Activated CD4-positive, alpha-beta T cell treated with anti-CD3 and anti-CD28 coated beads, Interleukin-2, amount 50 U/mL, for 24 hours (primary cell): ENCODE results near the gene PLCG1.

Experiments used
- DNase-seq, 2 donors: peaks; one replicate each; pipeline ENCODE4 v3.0.0-alpha.2; 2020; ENCODE audit warnings: low read depth in 1 of 2, low spot score in 1 of 2

Gene PLCG1

DNA sequence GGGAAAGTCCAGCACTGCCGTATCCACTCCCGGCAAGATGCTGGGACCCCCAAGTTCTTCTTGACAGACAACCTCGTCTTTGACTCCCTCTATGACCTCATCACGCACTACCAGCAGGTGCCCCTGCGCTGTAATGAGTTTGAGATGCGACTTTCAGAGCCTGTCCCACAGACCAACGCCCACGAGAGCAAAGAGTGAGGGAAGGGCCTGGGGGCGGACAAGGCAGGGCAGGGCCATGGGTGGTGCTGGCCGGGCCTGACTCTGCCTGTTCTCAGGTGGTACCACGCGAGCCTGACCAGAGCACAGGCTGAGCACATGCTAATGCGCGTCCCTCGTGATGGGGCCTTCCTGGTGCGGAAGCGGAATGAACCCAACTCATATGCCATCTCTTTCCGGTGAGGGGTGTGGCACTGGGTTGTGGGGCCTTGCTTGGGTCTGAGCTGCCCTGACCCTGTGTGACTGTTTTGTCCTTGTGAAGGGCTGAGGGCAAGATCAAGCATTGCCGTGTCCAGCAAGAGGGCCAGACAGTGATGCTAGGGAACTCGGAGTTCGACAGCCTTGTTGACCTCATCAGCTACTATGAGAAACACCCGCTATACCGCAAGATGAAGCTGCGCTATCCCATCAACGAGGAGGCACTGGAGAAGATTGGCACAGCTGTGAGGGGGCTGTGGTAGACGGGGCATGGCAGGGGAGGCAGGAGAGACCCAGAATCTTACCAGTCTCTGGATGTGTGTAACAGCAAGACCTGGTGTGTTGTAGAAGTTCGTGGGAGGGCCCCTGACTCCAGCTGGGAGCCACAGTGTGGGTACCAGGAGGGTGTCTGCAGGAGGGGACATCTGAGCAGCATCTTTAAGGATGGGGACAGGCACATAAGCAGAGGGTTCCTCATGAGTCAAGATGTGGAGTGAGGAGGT, 29.1 kb downstream of the PLCG1 start:
- no peak for DNase-seq

DNA sequence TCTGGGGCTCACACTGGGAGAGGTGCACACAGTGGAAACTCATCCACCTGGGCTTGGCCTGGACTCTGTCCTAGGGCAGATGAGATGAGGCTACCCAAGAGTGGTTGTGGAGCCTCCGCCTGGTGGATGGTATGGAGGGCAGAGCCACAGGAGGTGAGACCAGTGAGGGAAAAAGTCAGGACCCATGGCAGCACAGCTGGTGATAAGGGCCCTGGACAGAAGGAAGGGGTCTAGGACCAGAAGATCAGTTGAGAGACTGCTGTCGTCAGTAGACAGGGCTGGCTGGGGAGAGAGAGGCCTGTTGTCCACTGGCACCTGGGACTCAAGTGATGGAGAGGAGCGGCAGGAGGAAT, 29.8 kb downstream of the PLCG1 start:
- DNase-seq, result no peak

DNA sequence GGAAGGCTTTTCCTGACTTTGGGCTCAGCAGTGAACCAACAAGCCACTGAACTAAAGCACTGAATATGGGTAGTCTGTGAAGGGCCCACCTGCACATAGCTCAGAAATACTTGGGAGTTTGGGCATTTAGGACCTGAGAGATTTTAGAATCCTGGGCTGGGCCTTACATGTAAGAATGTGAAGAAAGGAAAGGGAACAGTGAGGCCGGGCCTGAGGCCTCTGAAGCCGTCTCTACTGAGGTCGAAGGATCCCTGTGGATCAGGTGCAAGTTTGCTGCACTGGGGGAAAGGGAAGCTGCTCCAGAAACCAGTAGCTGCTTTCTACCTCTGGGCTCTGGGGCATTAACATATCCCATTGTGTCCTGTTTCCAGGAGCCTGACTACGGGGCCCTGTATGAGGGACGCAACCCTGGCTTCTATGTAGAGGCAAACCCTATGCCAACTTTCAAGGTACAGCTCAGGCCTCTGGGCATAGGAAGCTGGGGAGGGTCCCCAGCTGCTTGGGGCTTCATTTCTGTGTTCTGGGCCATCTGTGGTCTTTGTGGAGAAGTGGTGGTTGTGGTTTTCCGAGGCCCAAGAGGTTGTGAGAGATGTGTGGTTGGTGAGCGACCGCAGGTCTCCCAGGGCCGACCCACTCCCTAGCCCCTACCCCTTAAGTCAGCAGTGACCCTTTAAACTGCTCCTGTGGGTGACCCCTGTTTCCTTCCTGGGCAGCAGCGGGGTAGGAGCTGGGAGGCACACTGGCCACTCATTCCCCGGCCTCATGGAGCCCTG, 30.3 kb downstream of the PLCG1 start:
- DNase-seq, result no peak

DNA sequence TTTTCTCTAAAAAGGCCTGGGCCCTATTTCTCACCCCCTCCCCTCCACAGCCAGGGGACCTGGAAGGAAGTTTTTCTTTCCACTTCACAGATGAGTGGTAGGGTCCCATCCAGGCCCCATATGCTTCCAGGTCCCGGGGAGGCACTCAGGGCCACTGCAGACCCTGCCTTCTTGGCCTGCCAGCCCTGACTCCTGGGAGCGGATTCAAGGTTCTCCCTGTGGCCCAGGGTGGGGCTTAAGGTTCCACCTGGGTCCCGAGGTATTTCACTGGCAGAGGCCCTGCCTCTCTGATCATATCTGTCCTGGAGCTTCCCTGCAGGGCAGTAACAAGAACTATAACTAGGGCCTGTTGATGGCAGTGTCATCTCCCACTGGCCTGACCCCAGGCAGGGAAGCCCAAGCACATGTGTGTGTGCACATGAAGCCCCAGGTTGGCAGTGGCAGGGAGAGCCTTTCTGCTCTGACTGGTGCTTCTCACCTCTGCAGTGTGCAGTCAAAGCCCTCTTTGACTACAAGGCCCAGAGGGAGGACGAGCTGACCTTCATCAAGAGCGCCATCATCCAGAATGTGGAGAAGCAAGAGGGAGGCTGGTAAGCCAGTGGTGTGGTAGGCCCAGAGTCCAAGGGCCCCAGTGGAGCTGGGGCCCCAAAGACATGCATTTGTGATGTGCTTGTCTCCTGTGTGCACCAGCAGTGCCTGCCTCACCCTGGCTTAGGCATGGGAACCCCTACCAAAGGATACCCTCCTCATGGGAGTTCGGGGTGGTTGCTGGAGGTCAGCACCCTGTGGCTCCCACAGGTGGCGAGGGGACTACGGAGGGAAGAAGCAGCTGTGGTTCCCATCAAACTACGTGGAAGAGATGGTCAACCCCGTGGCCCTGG, 31.2 kb downstream of the PLCG1 start:
- DNase-seq, result no peak

DNA sequence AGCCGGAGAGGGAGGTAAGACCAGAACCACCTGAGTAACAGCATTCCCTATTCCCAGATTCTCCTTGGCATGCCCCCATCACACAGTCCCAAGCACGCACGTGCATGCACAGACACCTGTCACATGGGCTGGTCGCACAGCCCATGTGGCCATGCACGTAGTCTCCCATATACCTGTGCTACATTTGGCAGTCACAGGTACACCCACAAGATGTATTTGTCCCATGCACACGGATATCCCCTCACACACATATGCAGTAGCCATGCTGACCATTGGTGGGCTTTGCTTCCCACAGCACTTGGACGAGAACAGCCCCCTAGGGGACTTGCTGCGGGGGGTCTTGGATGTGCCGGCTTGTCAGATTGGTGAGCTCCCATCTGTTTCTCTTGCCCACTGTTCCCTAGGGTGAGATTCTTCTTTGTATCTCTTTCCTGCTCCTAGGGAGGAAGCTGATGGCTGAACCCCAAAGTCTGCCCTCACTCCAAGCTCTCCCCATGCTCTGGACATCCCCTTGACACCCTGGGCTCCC, 31.9 kb downstream of the PLCG1 start:
- no peak for DNase-seq

DNA sequence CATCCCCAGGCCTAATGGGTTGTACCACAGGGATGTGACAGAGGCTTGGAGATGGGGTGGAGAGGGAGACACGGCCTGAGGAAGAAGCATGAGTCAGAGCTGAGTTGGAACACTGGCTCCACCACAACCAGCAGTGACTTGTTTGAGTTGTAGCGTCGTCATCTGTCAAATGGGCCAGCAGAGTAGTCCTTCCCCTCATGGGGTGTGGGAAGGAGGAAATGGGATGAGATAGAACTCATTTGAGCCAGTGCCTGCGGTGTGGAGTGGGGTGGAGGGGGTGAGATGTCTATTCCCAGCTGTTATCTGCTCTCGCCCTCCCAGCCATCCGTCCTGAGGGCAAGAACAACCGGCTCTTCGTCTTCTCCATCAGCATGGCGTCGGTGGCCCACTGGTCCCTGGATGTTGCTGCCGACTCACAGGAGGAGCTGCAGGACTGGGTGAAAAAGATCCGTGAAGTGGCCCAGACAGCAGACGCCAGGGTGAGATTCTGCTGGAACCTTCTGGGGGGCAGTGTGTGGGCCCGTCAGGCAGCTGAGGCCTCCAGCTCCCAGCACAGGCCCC, 32.5 kb downstream of the PLCG1 start:
- no peak for DNase-seq

DNA sequence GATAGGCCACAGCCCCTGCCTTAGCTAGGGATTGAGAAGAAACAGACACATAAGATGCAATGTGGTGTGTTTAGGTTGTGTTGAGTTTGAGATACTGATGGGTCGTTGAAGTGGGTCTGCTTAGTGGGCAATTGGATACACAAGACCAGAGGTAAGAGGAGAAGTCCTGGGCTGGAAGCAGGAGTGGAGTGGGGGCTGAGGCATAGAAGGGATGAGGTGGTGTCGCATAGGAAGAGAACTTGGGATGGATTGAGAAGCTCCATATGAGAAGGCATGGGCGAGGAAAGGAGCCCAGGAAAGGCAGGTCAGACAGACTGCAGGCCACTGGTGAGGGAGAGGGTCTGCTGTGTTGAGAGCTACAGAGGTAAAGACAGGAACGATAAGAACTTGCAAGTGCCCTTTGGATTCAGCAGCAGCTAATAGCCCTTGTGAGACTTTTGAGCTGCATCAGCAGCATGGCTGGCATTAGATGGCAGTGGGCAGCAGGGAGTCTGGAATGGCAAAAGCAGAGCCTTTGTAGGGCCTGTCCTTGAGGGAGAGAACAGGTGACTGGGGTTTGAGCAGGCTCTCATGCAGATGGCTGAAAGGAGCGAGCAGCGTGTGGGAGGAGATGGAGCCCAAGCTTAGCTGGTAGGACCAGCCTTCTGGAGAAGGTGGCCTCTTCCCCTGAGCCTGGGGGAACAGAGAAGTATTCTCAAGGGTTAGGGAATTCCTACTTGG, 33.2 kb downstream of the PLCG1 start:
- no peak for DNase-seq

DNA sequence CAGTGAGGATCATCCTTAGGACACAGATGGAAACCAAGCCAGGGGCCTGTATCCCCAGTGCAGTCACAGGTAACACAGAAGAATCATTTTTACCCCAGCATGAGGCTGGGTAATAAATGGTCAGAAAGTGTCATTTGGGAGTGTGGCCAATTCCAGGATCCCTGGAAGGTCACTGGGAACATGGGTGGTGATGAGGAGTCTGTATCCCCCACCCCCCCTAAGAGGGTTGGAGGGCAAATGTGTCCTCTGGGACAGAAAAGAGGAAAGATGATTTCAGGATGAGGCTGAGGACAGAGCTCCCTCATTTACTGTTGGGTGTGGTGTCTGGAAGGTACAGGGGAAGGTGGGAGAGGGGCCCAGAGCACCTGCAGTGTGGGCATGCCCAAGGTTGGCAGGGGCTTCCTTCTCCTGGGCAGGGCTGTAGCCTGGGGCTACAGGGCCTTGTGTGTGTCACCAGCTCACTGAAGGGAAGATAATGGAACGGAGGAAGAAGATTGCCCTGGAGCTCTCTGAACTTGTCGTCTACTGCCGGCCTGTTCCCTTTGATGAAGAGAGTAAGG, 34.5 kb downstream of the PLCG1 start:
- no peak for DNase-seq

DNA sequence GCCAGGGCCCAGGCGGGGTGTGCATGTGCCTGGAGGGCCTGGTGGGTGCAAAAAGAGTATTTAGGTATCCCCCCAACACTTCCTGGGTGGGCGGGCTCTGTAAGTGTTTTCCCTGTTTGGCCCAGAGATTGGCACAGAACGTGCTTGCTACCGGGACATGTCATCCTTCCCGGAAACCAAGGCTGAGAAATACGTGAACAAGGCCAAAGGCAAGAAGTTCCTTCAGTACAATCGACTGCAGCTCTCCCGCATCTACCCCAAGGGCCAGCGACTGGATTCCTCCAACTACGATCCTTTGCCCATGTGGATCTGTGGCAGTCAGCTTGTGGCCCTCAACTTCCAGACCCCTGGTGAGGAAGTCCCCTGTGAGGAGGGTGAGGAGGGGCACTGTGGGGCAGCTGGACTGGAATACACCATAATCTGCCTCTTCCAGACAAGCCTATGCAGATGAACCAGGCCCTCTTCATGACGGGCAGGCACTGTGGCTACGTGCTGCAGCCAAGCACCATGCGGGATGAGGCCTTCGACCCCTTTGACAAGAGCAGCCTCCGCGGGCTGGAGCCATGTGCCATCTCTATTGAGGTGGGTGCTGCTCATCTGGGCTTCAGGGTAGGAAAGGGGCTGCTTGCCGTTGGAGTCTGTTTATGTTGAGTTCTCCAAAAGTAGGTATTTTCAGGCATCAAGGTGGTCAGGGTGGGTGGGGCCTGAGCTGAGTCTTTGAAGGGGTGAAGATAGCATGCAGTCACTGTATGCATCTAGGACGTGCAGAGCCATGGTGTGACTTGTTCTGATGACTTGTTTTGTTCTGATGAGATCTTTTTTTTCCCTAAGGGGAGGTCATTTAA, 35.2 kb downstream of the PLCG1 start:
- no peak for DNase-seq

DNA sequence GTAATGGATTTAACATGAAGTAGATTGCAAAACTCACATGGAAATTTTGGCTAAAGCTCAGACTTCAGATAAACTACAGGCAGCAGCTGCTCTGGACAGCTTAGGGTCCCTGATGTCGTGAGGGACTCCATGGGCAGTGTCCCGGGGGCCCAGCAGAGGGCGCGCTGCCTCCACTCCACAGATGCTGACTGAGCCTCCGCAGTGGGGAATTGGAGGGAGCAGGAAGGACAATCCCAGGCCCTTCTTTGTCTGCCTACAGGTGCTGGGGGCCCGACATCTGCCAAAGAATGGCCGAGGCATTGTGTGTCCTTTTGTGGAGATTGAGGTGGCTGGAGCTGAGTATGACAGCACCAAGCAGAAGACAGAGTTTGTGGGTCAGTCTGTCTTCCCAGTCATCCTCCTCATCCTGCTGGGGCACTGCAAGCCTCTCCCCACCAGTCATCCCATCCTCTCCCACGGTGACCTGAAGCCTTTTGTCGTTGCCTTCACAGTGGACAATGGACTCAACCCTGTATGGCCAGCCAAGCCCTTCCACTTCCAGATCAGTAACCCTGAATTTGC, 35.9 kb downstream of the PLCG1 start:
- DNase-seq, result peak; percentile 41 to 47

DNA sequence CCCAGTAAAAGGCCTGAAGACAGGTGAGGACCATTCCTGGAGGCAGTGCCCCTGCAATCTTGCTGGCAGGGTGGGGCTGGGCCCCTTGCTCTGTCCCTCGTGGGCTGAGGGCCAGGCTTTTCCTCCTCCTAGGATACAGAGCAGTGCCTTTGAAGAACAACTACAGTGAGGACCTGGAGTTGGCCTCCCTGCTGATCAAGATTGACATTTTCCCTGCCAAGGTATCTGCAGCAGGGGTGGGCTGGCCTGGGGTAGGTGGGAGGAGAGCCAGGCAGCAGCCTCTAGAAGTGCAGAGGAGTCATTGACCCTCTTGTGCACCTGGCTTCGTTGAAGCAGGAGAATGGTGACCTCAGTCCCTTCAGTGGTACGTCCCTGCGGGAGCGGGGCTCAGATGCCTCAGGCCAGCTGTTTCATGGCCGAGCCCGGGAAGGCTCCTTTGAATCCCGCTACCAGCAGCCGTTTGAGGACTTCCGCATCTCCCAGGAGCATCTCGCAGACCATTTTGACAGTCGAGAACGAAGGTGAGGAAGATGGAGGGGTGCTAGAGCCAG, 36.5 kb downstream of the PLCG1 start:
- DNase-seq, result no peak

DNA sequence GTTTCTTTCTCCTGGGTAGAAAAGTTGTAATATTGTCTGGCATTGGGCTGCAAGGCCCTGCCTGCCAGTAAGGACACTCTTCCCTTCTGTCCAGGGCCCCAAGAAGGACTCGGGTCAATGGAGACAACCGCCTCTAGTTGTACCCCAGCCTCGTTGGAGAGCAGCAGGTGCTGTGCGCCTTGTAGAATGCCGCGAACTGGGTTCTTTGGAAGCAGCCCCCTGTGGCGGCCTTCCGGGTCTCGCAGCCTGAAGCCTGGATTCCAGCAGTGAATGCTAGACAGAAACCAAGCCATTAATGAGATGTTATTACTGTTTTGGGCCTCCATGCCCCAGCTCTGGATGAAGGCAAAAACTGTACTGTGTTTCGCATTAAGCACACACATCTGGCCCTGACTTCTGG, 37.0 kb downstream of the PLCG1 start:
- DNase-seq, result no peak

DNA sequence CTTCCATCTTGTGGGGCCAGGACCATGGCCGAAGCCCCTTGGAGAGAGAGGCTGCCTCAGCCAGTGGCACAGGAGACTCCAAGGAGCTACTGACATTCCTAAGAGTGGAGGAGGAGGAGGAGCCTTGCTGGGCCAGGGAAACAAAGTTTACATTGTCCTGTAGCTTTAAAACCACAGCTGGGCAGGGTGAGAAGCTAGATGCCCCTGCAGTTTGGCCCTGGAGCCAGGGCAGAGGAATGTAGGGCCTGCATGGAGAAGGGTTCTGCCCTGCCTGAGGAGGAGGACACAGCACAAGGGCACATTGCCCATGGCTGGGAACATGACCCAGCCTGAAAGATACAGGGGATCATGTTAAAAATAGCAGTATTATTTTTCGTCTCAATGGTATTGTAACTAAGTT, 37.4 kb downstream of the PLCG1 start:
- no peak for DNase-seq

DNA sequence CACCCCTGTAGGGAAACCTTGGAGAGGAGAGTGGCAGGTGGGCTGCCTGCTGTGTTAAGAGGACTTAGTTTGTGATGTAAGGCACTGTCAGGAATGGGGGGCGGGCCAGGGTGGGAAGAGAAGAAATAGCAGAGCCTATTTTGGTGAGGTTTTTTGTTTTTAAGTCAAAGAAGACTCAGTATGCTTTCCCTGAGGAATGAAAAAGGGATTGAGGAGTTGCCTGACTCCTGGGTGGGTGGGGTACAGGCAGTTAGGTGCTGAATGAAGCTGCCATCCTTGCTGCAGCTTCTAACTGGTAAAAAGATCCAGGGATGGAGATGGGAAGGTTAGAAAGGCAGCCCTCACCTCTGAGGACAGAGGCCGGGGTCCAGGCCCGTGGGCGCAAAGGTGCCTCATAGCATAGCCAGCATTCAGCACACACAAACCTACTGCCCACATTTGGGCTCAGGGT, 37.9 kb downstream of the PLCG1 start:
- DNase-seq, result no peak

DNA sequence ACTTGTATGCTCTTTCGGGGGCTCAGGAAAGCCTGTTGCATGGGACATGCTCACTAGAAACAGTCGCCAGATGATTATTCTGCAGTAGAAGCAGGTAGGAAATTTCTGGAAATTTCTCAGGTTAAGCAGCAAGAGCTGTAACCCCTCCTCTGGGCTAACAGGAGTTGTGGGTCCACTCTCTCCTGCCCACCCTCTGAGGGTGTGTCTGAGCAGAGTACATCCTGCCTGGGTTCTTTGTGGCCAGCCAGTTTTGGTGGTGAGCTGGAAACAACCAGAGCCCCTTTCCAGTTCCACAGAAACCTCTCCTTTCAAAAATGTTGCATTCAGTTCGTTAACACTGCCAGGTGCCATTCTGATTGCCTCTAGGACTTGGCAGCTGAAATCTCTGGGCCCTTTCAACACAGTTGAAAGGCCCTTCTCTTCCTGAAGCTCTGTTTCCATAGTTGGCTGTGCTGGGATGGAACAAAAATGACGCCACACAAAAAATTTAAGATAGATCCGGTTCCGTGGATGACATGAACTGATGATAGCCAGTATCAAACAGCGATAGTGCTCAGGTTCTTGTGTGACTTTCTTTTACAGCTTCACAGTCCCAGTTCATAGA, 38.5 kb downstream of the PLCG1 start:
- DNase-seq, result no peak

DNA sequence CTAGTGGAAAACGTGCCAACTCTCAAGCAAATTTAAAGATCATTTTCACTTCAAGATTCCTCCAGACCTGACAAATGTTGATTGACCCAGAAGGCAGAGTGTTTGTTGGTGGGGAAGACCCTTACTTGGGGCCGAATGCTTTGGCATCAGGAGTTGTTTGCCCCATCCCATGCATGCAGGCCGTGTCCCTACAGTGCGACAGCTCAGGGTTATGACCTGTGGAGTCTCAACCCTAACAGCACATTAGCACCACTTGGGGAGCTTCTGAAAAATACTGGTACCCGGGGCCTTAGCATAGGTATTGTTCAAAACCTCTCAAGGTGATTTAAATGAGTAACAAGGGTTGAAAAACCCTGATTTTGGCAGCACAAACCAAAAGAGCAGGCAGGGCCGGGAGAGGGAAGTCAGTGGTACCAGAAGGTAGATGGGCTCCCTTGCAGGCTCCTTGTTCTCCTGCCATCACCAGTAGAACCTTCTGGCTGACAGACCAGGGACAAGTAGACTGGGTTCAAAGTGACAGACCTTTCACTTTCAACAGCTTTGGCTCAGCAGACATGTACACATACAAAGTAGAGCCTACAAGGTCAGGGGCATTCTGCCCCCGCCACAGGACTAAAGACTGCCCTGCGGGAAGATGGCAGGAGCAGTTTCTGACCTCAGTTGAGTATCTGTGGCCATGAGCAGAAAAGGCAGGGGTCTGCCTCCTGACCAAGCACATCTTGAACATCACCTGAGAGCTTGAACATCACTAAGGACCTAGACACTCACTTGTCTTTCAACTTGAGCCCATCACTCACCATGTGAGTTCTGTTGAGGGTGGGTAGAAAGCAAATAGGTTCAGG, 39.6 kb downstream of the PLCG1 start:
- no peak for DNase-seq

DNA sequence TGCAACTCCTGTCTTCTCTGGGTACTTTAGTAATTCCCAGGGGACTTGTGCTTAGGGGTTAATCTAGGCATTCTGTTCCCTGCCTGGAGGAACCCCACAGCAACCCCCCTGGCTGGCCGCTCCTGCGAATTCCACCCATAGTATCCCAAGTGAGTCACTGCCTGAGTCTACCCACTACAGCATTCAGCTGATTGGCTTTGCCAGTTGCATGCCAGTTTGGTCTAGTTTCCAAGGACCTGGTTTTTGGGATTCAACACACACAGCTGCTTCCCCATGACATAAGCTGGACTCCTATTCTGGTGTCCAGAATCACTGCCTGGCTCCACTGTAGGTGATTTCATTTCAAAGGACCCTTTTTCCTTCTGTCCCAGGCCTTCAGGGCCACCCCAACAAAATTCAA, 40.3 kb downstream of the PLCG1 start:
- DNase-seq, result no peak
